ENCODE data around the gene RANBP9. TPM values are rescaled to one million over a fixed set of nuclear protein-coding genes. Genes with fewer than 3 reads are reported as not detected.

RANBP9 gene
- polyA plus RNA-seq, 2 donors: 60.8 to 123 TPM

GRCh38 chr6:13614926-13615791 lies 96.5 kb downstream of the RANBP9 start, which contains the start of gene NOL7:
Gene NOL7 (plus strand): TSS chr6:13615335. CDS start chr6:13615359, 24 bp downstream.
- peaks cover 0 to 5% of the 10 kb centered on the region in 2 donors for H3K36me3 ChIP-seq (ENCODE audit: control insufficient read depth in 2 of 2, insufficient read depth in 2 of 2, low read length in 1 of 2)
- peak within 1 kb of the TSS; percentile 81 to 96 for H3K4me3 ChIP-seq (ENCODE audit: low read depth in 1 of 2, low read length in 2 of 2)
- H3K4me1 ChIP-seq (ENCODE audit: control insufficient read depth in 2 of 2, insufficient read depth in 2 of 2, low read length in 1 of 2): no peaks in the 10 kb centered on the region
- 0% methylated on average over 84 to 85 of the region's 85 CpGs for WGBS, 2 donors
- peak within 1 kb of the TSS; percentile 94 for H3K27ac ChIP-seq (ENCODE audit: low read depth in 2 of 2, low read length in 1 of 2)
- no peaks in the 10 kb centered on the region for H3K9me3 ChIP-seq (ENCODE audit: control insufficient read depth in 2 of 2, insufficient read depth in 1 of 2, low read depth in 1 of 2, low read length in 1 of 2)
- no peaks in the 10 kb centered on the region for H3K27me3 ChIP-seq (ENCODE audit: control insufficient read depth in 1 of 2, insufficient read depth in 2 of 2, low read length in 2 of 2)

GRCh38 chr6:13614126-13614925 lies 97.3 kb downstream of the RANBP9 start:
- Histone ChIP-seq H3K27me3 (ENCODE audit: control insufficient read depth in 1 of 2, insufficient read depth in 2 of 2, low read length in 2 of 2) (no peaks in the 10 kb centered on the region), H3K9me3 (ENCODE audit: control insufficient read depth in 2 of 2, insufficient read depth in 1 of 2, low read depth in 1 of 2, low read length in 1 of 2) (no peaks in the 10 kb centered on the region), H3K36me3 (ENCODE audit: control insufficient read depth in 2 of 2, insufficient read depth in 2 of 2, low read length in 1 of 2) (peaks cover 0 to 5% of the 10 kb centered on the region in 2 donors), H3K4me1 (ENCODE audit: control insufficient read depth in 2 of 2, insufficient read depth in 2 of 2, low read length in 1 of 2) (no peaks in the 10 kb centered on the region), H3K27ac (ENCODE audit: low read depth in 2 of 2, low read length in 1 of 2) (peak overlapping the region; percentile 91 to 92), H3K4me3 (ENCODE audit: low read depth in 1 of 2, low read length in 2 of 2) (peak overlapping the region; percentile 81 to 96)
- WGBS, 2 donors: 4% methylated on average over 38 of the region's 38 CpGs

GRCh38 chr6:13613029-13613594 lies 98.5 kb downstream of the RANBP9 start:
- no peaks in the 10 kb centered on the region for H3K4me1 ChIP-seq (ENCODE audit: control insufficient read depth in 2 of 2, insufficient read depth in 2 of 2, low read length in 1 of 2)
- H3K4me3 ChIP-seq (ENCODE audit: low read depth in 1 of 2, low read length in 2 of 2): no peak overlapping the region
- no peaks in the 10 kb centered on the region for H3K27me3 ChIP-seq (ENCODE audit: control insufficient read depth in 1 of 2, insufficient read depth in 2 of 2, low read length in 2 of 2)
- no peaks in the 10 kb centered on the region for H3K36me3 ChIP-seq (ENCODE audit: control insufficient read depth in 2 of 2, insufficient read depth in 2 of 2, low read length in 1 of 2)
- WGBS, 2 donors: 78 to 82% methylated on average over 3 of the region's 3 CpGs
- H3K27ac ChIP-seq (ENCODE audit: low read depth in 2 of 2, low read length in 1 of 2): no peak overlapping the region
- H3K9me3 ChIP-seq (ENCODE audit: control insufficient read depth in 2 of 2, insufficient read depth in 1 of 2, low read depth in 1 of 2, low read length in 1 of 2): no peaks in the 10 kb centered on the region

- H3K9me3 ChIP-seq (ENCODE audit: control insufficient read depth in 2 of 2, insufficient read depth in 1 of 2, low read depth in 1 of 2, low read length in 1 of 2): no peaks in the 10 kb centered on the region
- no peaks in the 10 kb centered on the region for H3K4me1 ChIP-seq (ENCODE audit: control insufficient read depth in 2 of 2, insufficient read depth in 2 of 2, low read length in 1 of 2)
- H3K27ac ChIP-seq (ENCODE audit: low read depth in 2 of 2, low read length in 1 of 2): no peak overlapping the region
- WGBS, 2 donors: 64 to 71% methylated on average over 4 of the region's 4 CpGs
- H3K27me3 ChIP-seq (ENCODE audit: control insufficient read depth in 1 of 2, insufficient read depth in 2 of 2, low read length in 2 of 2): no peaks in the 10 kb centered on the region
- no peak overlapping the region for H3K4me3 ChIP-seq (ENCODE audit: low read depth in 1 of 2, low read length in 2 of 2)
- no peaks in the 10 kb centered on the region for H3K36me3 ChIP-seq (ENCODE audit: control insufficient read depth in 2 of 2, insufficient read depth in 2 of 2, low read length in 1 of 2)
These were observed 99.9 kb downstream of the RANBP9 start for GRCh38 chr6:13611715-13612114.

DNA sequence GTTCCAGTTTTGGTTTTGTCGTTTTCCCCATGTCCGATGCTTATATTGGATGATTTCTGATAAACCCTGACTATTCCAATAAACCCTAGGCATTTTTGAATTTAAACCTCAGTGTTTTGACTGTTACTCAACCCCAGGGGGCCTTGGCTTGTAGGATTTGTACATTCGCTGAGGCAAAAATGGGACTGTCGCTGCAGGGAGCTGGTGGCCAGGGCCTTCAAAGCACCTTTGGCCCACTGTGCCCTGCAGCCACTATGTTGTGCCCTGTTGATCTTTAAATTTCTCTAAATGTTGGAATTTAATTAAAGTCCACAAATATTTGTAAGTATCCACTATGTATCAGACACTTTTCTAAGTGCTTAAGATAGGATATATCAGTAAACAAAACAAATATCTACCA lies 106.0 kb downstream of the RANBP9 start:
- H3K36me3 ChIP-seq (ENCODE audit: control insufficient read depth in 2 of 2, insufficient read depth in 2 of 2, low read length in 1 of 2): peaks cover 2 to 3% of the 10 kb centered on the region in 2 donors
- no peaks in the 10 kb centered on the region for H3K9me3 ChIP-seq (ENCODE audit: control insufficient read depth in 2 of 2, insufficient read depth in 1 of 2, low read depth in 1 of 2, low read length in 1 of 2)
- H3K27me3 ChIP-seq (ENCODE audit: control insufficient read depth in 1 of 2, insufficient read depth in 2 of 2, low read length in 2 of 2): no peaks in the 10 kb centered on the region
- 92 to 97% methylated on average over 4 of the region's 4 CpGs for WGBS, 2 donors
- no peaks in the 10 kb centered on the region for H3K4me1 ChIP-seq (ENCODE audit: control insufficient read depth in 2 of 2, insufficient read depth in 2 of 2, low read length in 1 of 2)
- no peak overlapping the region for H3K27ac ChIP-seq (ENCODE audit: low read depth in 2 of 2, low read length in 1 of 2)
- H3K4me3 ChIP-seq (ENCODE audit: low read depth in 1 of 2, low read length in 2 of 2): no peak overlapping the region

DNA sequence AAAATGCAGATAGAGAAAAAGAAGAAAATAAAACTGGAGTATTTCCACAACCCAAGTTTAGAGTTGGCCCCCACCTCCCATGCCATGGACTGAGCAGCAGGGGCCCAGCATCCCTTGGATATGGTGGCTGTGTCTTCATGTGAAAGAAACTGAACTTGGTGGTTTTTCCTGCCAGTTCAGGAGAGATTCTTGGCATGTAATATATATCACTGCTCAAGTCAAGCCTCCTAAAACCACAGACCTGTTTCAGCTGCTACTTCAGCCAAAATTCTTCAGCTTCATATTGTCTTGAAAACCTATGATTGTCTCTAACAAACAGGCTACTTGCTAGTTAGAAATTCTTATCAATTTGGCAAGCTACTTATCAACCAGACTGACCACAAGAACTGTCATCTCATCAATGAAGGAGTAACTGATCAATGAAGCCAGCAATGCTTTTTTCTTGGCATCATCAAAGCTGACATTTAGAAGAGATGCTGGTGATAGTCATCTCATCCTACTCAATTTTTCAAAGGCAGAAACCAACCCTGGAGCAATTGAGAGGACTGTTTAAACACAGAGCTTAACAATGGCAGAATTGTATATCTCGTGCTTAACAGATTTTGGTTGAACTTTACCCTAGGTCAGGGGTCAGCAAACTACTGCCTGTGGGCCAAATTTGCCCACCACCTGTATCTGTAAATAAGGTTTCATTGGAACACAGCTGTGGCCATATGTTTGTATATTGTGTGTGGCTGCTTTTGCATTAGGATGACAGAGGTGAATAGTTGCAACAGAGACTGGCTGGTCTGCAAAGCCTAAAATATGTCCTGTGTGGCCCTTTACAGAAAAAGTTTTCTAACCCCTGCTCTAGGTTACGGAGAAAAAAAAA lies 106.9 kb downstream of the RANBP9 start:
- WGBS, 2 donors: 71 to 84% methylated on average over 2 of the region's 2 CpGs
- Histone ChIP-seq H3K27ac (ENCODE audit: low read depth in 2 of 2, low read length in 1 of 2) (no peak overlapping the region), H3K27me3 (ENCODE audit: control insufficient read depth in 1 of 2, insufficient read depth in 2 of 2, low read length in 2 of 2) (no peaks in the 10 kb centered on the region), H3K4me3 (ENCODE audit: low read depth in 1 of 2, low read length in 2 of 2) (no peak overlapping the region), H3K4me1 (ENCODE audit: control insufficient read depth in 2 of 2, insufficient read depth in 2 of 2, low read length in 1 of 2) (no peaks in the 10 kb centered on the region), H3K9me3 (ENCODE audit: control insufficient read depth in 2 of 2, insufficient read depth in 1 of 2, low read depth in 1 of 2, low read length in 1 of 2) (no peaks in the 10 kb centered on the region), H3K36me3 (ENCODE audit: control insufficient read depth in 2 of 2, insufficient read depth in 2 of 2, low read length in 1 of 2) (peaks cover 2 to 5% of the 10 kb centered on the region in 2 donors)

DNA sequence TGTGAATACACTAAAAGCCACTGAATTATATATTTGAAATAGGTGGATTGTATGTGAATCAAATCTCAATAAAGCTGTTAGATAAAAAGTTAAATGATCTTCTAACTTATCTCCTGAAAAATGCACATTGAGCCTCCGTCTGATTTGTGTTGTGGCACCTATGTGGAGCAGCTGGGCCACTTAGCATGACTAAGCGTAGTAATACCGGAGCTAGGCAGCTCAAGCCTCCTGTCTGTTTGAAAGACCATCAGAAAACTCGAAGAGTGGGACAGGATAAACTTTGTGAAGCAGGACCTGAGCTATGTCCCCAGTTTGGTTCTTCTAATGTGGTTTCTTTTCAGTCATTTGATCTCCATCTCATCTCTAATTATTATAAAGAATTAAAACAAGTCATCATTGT lies 107.5 kb downstream of the RANBP9 start:
- H3K4me1 ChIP-seq (ENCODE audit: control insufficient read depth in 2 of 2, insufficient read depth in 2 of 2, low read length in 1 of 2): no peaks in the 10 kb centered on the region
- WGBS, 2 donors: 86 to 88% methylated on average over 4 of the region's 4 CpGs
- H3K27me3 ChIP-seq (ENCODE audit: control insufficient read depth in 1 of 2, insufficient read depth in 2 of 2, low read length in 2 of 2): no peaks in the 10 kb centered on the region
- H3K36me3 ChIP-seq (ENCODE audit: control insufficient read depth in 2 of 2, insufficient read depth in 2 of 2, low read length in 1 of 2): peaks cover 2 to 5% of the 10 kb centered on the region in 2 donors
- H3K4me3 ChIP-seq (ENCODE audit: low read depth in 1 of 2, low read length in 2 of 2): no peak overlapping the region
- no peaks in the 10 kb centered on the region for H3K9me3 ChIP-seq (ENCODE audit: control insufficient read depth in 2 of 2, insufficient read depth in 1 of 2, low read depth in 1 of 2, low read length in 1 of 2)
- no peak overlapping the region for H3K27ac ChIP-seq (ENCODE audit: low read depth in 2 of 2, low read length in 1 of 2)

- Histone ChIP-seq H3K27me3 (ENCODE audit: control insufficient read depth in 1 of 2, insufficient read depth in 2 of 2, low read length in 2 of 2) (no peaks in the 10 kb centered on the region), H3K9me3 (ENCODE audit: control insufficient read depth in 2 of 2, insufficient read depth in 1 of 2, low read depth in 1 of 2, low read length in 1 of 2) (no peaks in the 10 kb centered on the region), H3K4me3 (ENCODE audit: low read depth in 1 of 2, low read length in 2 of 2) (no peak overlapping the region), H3K36me3 (ENCODE audit: control insufficient read depth in 2 of 2, insufficient read depth in 2 of 2, low read length in 1 of 2) (peaks cover 5 to 8% of the 10 kb centered on the region in 2 donors), H3K4me1 (ENCODE audit: control insufficient read depth in 2 of 2, insufficient read depth in 2 of 2, low read length in 1 of 2) (no peaks in the 10 kb centered on the region), H3K27ac (ENCODE audit: low read depth in 2 of 2, low read length in 1 of 2) (no peak overlapping the region)
- 93% methylated on average over 6 of the region's 6 CpGs for WGBS, 2 donors
These were observed 111.6 kb downstream of the RANBP9 start for GRCh38 chr6:13600036-13600435.

GRCh38 chr6:13597073-13597472 lies 114.6 kb downstream of the RANBP9 start:
- no peaks in the 10 kb centered on the region for H3K27me3 ChIP-seq (ENCODE audit: control insufficient read depth in 1 of 2, insufficient read depth in 2 of 2, low read length in 2 of 2)
- H3K4me1 ChIP-seq (ENCODE audit: control insufficient read depth in 2 of 2, insufficient read depth in 2 of 2, low read length in 1 of 2): no peaks in the 10 kb centered on the region
- WGBS, 2 donors: 90 to 91% methylated on average over 4 of the region's 4 CpGs
- no peak overlapping the region for H3K27ac ChIP-seq (ENCODE audit: low read depth in 2 of 2, low read length in 1 of 2)
- H3K36me3 ChIP-seq (ENCODE audit: control insufficient read depth in 2 of 2, insufficient read depth in 2 of 2, low read length in 1 of 2): peaks cover 10 to 21% of the 10 kb centered on the region in 2 donors
- no peaks in the 10 kb centered on the region for H3K9me3 ChIP-seq (ENCODE audit: control insufficient read depth in 2 of 2, insufficient read depth in 1 of 2, low read depth in 1 of 2, low read length in 1 of 2)
- no peak overlapping the region for H3K4me3 ChIP-seq (ENCODE audit: low read depth in 1 of 2, low read length in 2 of 2)
